ENCODE data around the gene SAP30BP. TPM values are rescaled to one million over a fixed set of nuclear protein-coding genes. Genes with fewer than 3 reads are reported as not detected.

The SAP30BP gene
- total and polyA plus RNA-seq, 2 donors (not counting 3 experiments of a cell fraction or from before 2014, with no cell fraction given), result 116 to 151 TPM

- CTCF ChIA-PET, result interaction anchor here (0.6 to 2.6 kb wide), 33 partner anchors 12 to 252 kb away, joined by 3 to 45 read pairs (median 5); partner anchors contain the start of genes GALK1, MRPL38, SMIM5 and TRIM65
- Histone ChIP-seq H2AFZ (ENCODE audit: low read depth, low read length) (no peak overlapping the region), H3K79me2 (ENCODE audit: control insufficient read depth, insufficient read depth, low read length) (no peaks in the 10 kb centered on the region), H3K9me1 (replicated peaks; ENCODE audit: control insufficient read depth, extremely low read depth, insufficient read depth, low read length) (no peaks in the 10 kb centered on the region), H3K9ac (replicated peaks; ENCODE audit: extremely low read depth, insufficient read depth, low read length) (no peak overlapping the region), H3K4me3 (replicated peaks in 1 of 3; ENCODE audit: insufficient read depth in 1 of 3, low read depth in 1 of 3, low read length in 3 of 3) (no peak overlapping the region), H3K4me1 (ENCODE audit: control insufficient read depth, extremely low read depth, insufficient read depth, low read length) (no peaks in the 10 kb centered on the region), H3K27ac (ENCODE audit: insufficient read depth, low read depth, low read length) (no peak overlapping the region), H3K9me3 (replicated peaks; ENCODE audit: control insufficient read depth, insufficient read depth, low read length) (no peaks in the 10 kb centered on the region), H3K27me3 (ENCODE audit: control insufficient read depth in 2 of 2, insufficient read depth in 2 of 2, low read length in 2 of 2) (no peaks in the 10 kb centered on the region), H3K36me3 (ENCODE audit: control insufficient read depth in 2 of 2, extremely low read depth in 1 of 2, insufficient read depth in 2 of 2, low read length in 2 of 2) (peaks cover 0 to 2% of the 10 kb centered on the region in 2 experiments), H4K20me1 (replicated peaks; ENCODE audit: control insufficient read depth, extremely low read depth, insufficient read depth, low read length) (no peaks in the 10 kb centered on the region), H3K4me2 (ENCODE audit: insufficient read depth, low read length) (no peak overlapping the region)
- no peak for TF ChIP-seq GATA2 (IDR thresholded peaks at IDR 0.05; ENCODE audit: insufficient read depth, insufficient read length, low read depth, low read length)
- TF ChIP-seq MAX (IDR thresholded peaks at IDR 0.05; ENCODE audit: insufficient read depth, insufficient read length), result no peak
- no peak for TF ChIP-seq CTCF (IDR thresholded peaks at IDR 0.05; ENCODE audit: extremely low read depth in 1 of 2, insufficient read depth in 1 of 2, low read depth in 1 of 2, low read length in 2 of 2)
- no peak for TF ChIP-seq JUN (IDR thresholded peaks at IDR 0.05; ENCODE audit: borderline replicate concordance, insufficient read depth, insufficient read length, low read depth)
- no peak for TF ChIP-seq MYC (IDR thresholded peaks at IDR 0.05; ENCODE audit: low read depth, low read length)
- no peak for TF ChIP-seq FOS (IDR thresholded peaks at IDR 0.05; ENCODE audit: borderline replicate concordance, insufficient read depth, low read length)
- no peak for TF ChIP-seq POLR2AphosphoS5 (IDR thresholded peaks at IDR 0.05; ENCODE audit: insufficient read depth, low read depth, low read length)
- TF ChIP-seq POLR2A (IDR thresholded peaks at IDR 0.05; ENCODE audit: low read depth, low read length), result no peak
- no peak for TF ChIP-seq EZH2 (IDR thresholded peaks at IDR 0.05; ENCODE audit: borderline replicate concordance, low read depth, low read length, severe bottlenecking)
- intact Hi-C loops (cut with micrococcal nuclease) (no loop called here), dilution Hi-C loops (cut with MboI; ENCODE audit: extremely low pct_ligation_motif_present, low sequenced_read_pairs) (no loop called here)
- FAIRE-seq, result no peak
- BruUV-seq (replicated peaks), result no TSS peak
- no peak for DNase-seq (ENCODE audit: low read depth, low spot score)
- POLR2A ChIA-PET, result no interaction called here
Observed at GRCh38 chr17:75752802-75753513, 85.8 kb downstream of the SAP30BP start.

All from endothelial cell of umbilical vein (primary cell).